ENCODE results near the gene BATF2. TPM values are rescaled to one million over a fixed set of nuclear protein-coding genes. Genes with fewer than 3 reads are reported as not detected.

BATF2 gene
- total RNA-seq, 6 experiments from 2014 or later: 1.9 to 2.5 (median 2.3) TPM

GRCh38 chr11:65002706-65003105 is 5.9 kb upstream of the BATF2 start:
- no peak overlapping the region for H3K27ac ChIP-seq
- no peak for DNase-seq
- intact Hi-C loops (cut with DNase I): no loop called here
- H3K4me3 ChIP-seq: no peak overlapping the region
- no peaks in the 10 kb centered on the region for H3K27me3 ChIP-seq
- no peaks in the 10 kb centered on the region for H3K4me1 ChIP-seq
- no peak for TF ChIP-seq CTCF (IDR thresholded peaks at IDR 0.05)
- no peak for TF ChIP-seq POLR2A (IDR thresholded peaks at IDR 0.05)
- WGBS (ENCODE audit: insufficient coverage, low coverage, low lambda C conversion rate, missing lambda C conversion rate): 82% methylated on average over 5 of the region's 5 CpGs
- no peaks in the 10 kb centered on the region for H3K36me3 ChIP-seq
- no peaks in the 10 kb centered on the region for H3K9me3 ChIP-seq
- no peak for ATAC-seq

GRCh38 chr11:64999478-64999877 is 2.7 kb upstream of the BATF2 start:
- intact Hi-C loops (cut with DNase I): no loop called here
- Histone ChIP-seq H3K27ac (no peak overlapping the region), H3K27me3 (no peaks in the 10 kb centered on the region), H3K36me3 (no peaks in the 10 kb centered on the region), H3K4me1 (peaks cover 0 to 13% (median 5%) of the 10 kb centered on the region in 4 donors), H3K4me3 (no peak overlapping the region), H3K9me3 (no peaks in the 10 kb centered on the region)
- WGBS (ENCODE audit: insufficient coverage, low coverage, low lambda C conversion rate, missing lambda C conversion rate): 50% methylated on average over 1 of the region's 1 CpG
- ATAC-seq (no peak), DNase-seq (no peak)
- TF ChIP-seq POLR2A (IDR thresholded peaks at IDR 0.05) (no peak), CTCF (IDR thresholded peaks at IDR 0.05) (no peak)

- no peak overlapping the region for H3K4me3 ChIP-seq
- H3K27ac ChIP-seq: no peak overlapping the region
- H3K36me3 ChIP-seq: no peaks in the 10 kb centered on the region
- ATAC-seq (no peak), DNase-seq (no peak)
- peaks cover 0 to 13% (median 5%) of the 10 kb centered on the region in 4 donors for H3K4me1 ChIP-seq
- TF ChIP-seq CTCF (IDR thresholded peaks at IDR 0.05) (no peak), POLR2A (IDR thresholded peaks at IDR 0.05) (no peak)
- H3K27me3 ChIP-seq: no peaks in the 10 kb centered on the region
- WGBS (ENCODE audit: insufficient coverage, low coverage, low lambda C conversion rate, missing lambda C conversion rate): 67% methylated on average over 3 of the region's 9 CpGs
- intact Hi-C loops (cut with DNase I): no loop called here
- no peaks in the 10 kb centered on the region for H3K9me3 ChIP-seq
Measured at GRCh38 chr11:64998690-64999431, 2.1 kb upstream of the BATF2 start.

GRCh38 chr11:64998141-64998540 is 1.4 kb upstream of the BATF2 start:
- intact Hi-C loops (cut with DNase I): no loop called here
- no peaks in the 10 kb centered on the region for H3K9me3 ChIP-seq
- no peak for TF ChIP-seq POLR2A (IDR thresholded peaks at IDR 0.05)
- TF ChIP-seq CTCF (IDR thresholded peaks at IDR 0.05): no peak
- no peak for DNase-seq
- ATAC-seq: no peak
- H3K36me3 ChIP-seq: no peaks in the 10 kb centered on the region
- H3K27me3 ChIP-seq: no peaks in the 10 kb centered on the region
- no peak overlapping the region for H3K27ac ChIP-seq
- H3K4me1 ChIP-seq: peaks cover 0 to 13% (median 5%) of the 10 kb centered on the region in 4 donors
- WGBS (ENCODE audit: insufficient coverage, low coverage, low lambda C conversion rate, missing lambda C conversion rate): 67% methylated on average over 1 of the region's 1 CpG
- H3K4me3 ChIP-seq: no peak overlapping the region
